ENCODE data around the gene TRPV5.

The TRPV5 gene

GRCh38 chr7:142898377-142899170 is 35.0 kb downstream of the TRPV5 start:
- no peak for DNase-seq (ENCODE audit: low read depth in 2 of 2)
- TF ChIP-seq CTCF (IDR thresholded peaks at IDR 0.05; ENCODE audit: low read depth, low read length): no peak
- H3K4me3 ChIP-seq (replicated peaks in 1 of 2; ENCODE audit: low read depth in 2 of 2, low read length in 2 of 2): no peak overlapping the region

DNA sequence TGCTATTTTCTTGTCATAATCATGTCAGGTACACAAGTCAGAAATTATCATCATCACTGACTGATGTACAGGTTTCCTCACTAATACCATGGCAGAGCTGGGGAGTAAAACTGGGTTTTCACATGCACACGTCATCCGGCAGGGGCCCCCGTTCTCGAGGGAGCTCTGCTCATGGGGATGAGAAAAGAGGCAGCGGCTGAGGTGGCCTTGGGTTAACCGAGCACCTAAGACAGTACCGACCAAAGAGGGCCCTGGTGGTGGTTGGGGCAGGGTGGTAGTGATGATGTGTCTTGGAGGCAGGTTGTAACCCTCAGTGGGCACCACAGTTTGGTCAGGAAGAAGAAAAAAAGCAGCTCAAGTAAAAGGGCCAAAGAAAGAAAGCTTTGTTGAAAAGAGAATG is 35.9 kb downstream of the TRPV5 start:
- no peak for DNase-seq (ENCODE audit: low read depth in 2 of 2)
- TF ChIP-seq CTCF (IDR thresholded peaks at IDR 0.05; ENCODE audit: low read depth, low read length): no peak
- H3K4me3 ChIP-seq (replicated peaks in 1 of 2; ENCODE audit: low read depth in 2 of 2, low read length in 2 of 2): no peak overlapping the region

GRCh38 chr7:142896741-142897379 is 36.7 kb downstream of the TRPV5 start:
- no peak overlapping the region for H3K4me3 ChIP-seq (replicated peaks in 1 of 2; ENCODE audit: low read depth in 2 of 2, low read length in 2 of 2)
- DNase-seq (ENCODE audit: low read depth in 2 of 2): no peak
- no peak for TF ChIP-seq CTCF (IDR thresholded peaks at IDR 0.05; ENCODE audit: low read depth, low read length)

DNA sequence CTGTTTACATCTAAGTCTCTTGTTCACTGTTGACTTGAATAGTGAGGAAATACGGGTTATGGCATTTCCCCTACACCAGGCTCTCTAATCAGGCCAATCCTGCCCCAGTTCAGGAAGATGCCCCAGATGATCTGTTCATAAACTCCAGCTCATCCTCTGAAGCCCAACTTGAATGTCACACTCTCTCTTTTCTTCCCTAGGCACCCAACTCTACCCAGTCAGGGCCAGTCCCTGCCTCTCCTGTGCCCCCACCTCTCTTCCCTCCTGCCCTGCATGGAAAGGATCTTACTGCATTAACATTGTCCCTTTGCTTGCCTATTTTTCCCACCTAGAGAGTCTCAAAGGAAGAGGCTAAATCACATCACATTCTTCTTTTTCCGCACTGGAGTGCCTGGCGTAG is 37.4 kb downstream of the TRPV5 start:
- no peak for TF ChIP-seq CTCF (IDR thresholded peaks at IDR 0.05; ENCODE audit: low read depth, low read length)
- no peak for DNase-seq (ENCODE audit: low read depth in 2 of 2)

GRCh38 chr7:142894985-142895593 is 38.5 kb downstream of the TRPV5 start:
- no peak overlapping the region for H3K4me3 ChIP-seq (replicated peaks in 1 of 2; ENCODE audit: low read depth in 2 of 2, low read length in 2 of 2)
- no peak for TF ChIP-seq CTCF (IDR thresholded peaks at IDR 0.05; ENCODE audit: low read depth, low read length)
- DNase-seq (ENCODE audit: low read depth in 2 of 2): no peak

More for the DNA sequence above, 37.4 kb downstream of the TRPV5 start:
- no peak overlapping the region for H3K4me3 ChIP-seq (replicated peaks in 1 of 2; ENCODE audit: low read depth in 2 of 2, low read length in 2 of 2)

DNA sequence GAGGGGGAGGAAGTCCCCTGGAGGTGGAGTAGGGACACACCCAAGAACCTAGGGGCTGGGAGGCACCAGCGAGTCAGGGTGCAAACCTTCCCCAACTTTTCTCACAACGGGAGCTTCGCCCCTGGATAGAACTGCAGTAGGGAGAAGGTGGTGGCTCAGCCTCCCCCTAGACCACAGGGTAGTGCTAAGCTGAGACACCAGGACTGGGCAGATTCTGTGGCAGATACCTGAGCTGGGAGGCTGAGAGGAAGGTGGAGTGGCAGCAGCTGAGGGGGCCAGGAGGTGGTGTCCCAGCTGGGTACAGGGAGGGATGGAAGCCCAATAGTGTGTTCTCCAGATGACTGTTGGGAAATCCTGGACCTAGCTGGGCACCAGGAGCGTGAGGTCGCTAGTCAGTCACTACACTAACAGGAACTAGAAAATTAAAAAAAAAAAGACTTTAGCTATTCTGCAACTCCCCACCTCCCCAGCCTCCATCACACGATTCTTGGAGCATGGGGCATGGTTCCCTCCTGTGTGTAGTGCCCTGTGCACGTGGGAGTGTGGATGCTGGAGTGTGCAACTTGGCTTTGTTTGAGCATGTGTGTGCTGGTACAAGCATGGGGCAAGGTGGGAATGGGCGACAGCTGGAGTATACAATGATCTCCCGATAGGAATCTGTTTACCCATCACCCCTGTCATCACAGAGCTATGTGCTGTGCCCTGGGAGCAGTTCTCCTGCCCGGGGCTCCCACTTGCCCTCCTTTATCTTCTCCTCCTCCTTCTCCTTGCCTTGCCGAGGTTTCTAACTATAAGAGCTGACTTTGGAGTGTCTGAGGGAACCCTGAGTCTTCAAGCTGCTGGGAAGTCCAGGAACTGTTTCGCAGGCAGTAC is 39.2 kb downstream of the TRPV5 start:
- no peak for DNase-seq (ENCODE audit: low read depth in 2 of 2)
- no peak for TF ChIP-seq CTCF (IDR thresholded peaks at IDR 0.05; ENCODE audit: low read depth, low read length)
- no peak overlapping the region for H3K4me3 ChIP-seq (replicated peaks in 1 of 2; ENCODE audit: low read depth in 2 of 2, low read length in 2 of 2)

Measured in cardiac fibroblast (primary cell).